CD4-positive, alpha-beta memory T cell (primary cell): ENCODE data around the gene RCN2. TPM values are rescaled to one million over a fixed set of nuclear protein-coding genes. Genes with fewer than 3 reads are reported as not detected.
"Not testable (repeated sequence)": the region's sequence is repeated elsewhere in the genome, so short reads cannot be mapped to it uniquely, and the experiment has no call there.

Experiments
- CTCF ChIA-PET: fragments of 350-600 bp; sonication (Branson Sonifier 250); formaldehyde crosslinking; loops from one replicate; lab custom pipeline; 2021; ENCODE audit warnings: inconsistent platforms; ENCODE audit not compliant: partially characterized antibody; lab: Charles Lee
- POLR2A ChIA-PET: fragments of 350-600 bp; sonication (Branson Sonifier 250); formaldehyde crosslinking; loops from one replicate; lab custom pipeline; 2021; ENCODE audit not compliant: partially characterized antibody; lab: Charles Lee
- DNase-seq, 5 donors: peaks; one replicate each; pipeline versions ENCODE4 v3.0.0 to v3.0.0-alpha.2; 2020 to 2022; ENCODE audit warnings: mixed read lengths in 1 of 5
- H3K27ac ChIP-seq: one replicate; pipeline ENCODE4 v1.7.0; 2013; ENCODE audit warnings: low read depth, low read length
- H3K27me3 ChIP-seq: 2 replicates; pipeline ENCODE4 v1.7.0; 2013; ENCODE audit warnings: mild to moderate bottlenecking, low read length, moderate library complexity; ENCODE audit not compliant: insufficient read depth
- H3K36me3 ChIP-seq: 2 replicates; pipeline ENCODE4 v1.7.0; 2013; ENCODE audit warnings: mild to moderate bottlenecking, low read length, moderate library complexity; ENCODE audit not compliant: insufficient read depth
- H3K4me1 ChIP-seq: 2 replicates; pipeline ENCODE4 v1.7.0; 2013; ENCODE audit warnings: mild to moderate bottlenecking, low read length, moderate library complexity; ENCODE audit not compliant: insufficient read depth
- H3K4me3 ChIP-seq, 2 donors: one replicate each; pipeline ENCODE4 v1.7.0; 2013; ENCODE audit warnings: low read length in 2 of 2, mild to moderate bottlenecking in 1 of 2
- H3K9me3 ChIP-seq, 2 donors: one replicate each; pipeline ENCODE4 v1.7.0; 2013; ENCODE audit warnings: low read length in 2 of 2, control low read depth in 1 of 2; ENCODE audit not compliant: control insufficient read depth in 1 of 2
- H3K27ac Mint-ChIP-seq, 7 donors: one replicate each; pipeline ENCODE4 v1.8.0; 2020 to 2021; ENCODE audit warnings: mixed read lengths in 7 of 7, mild to moderate bottlenecking in 6 of 7, inconsistent platforms in 3 of 7, moderate library complexity in 3 of 7
- H3K27me3 Mint-ChIP-seq, 2 donors: one replicate each; pipeline ENCODE4 v1.8.0; 2020 to 2021; ENCODE audit warnings: mixed read lengths in 2 of 2
- H3K36me3 Mint-ChIP-seq, 2 donors: one replicate each; pipeline ENCODE4 v1.8.0; 2020 to 2021; ENCODE audit warnings: mixed read lengths in 2 of 2, inconsistent platforms in 1 of 2, mild to moderate bottlenecking in 1 of 2
- H3K4me1 Mint-ChIP-seq, 4 donors: one replicate each; pipeline ENCODE4 v1.8.0; 2020 to 2021; ENCODE audit warnings: mixed read lengths in 4 of 4, mild to moderate bottlenecking in 1 of 4
- H3K4me3 Mint-ChIP-seq, 8 donors: one replicate each; pipeline ENCODE4 v1.8.0; 2020 to 2021; ENCODE audit warnings: mixed read lengths in 8 of 8, mild to moderate bottlenecking in 7 of 8, moderate library complexity in 6 of 8, inconsistent platforms in 3 of 8
- H3K9me3 Mint-ChIP-seq, 8 donors: one replicate each; pipeline ENCODE4 v1.8.0; 2020 to 2021; ENCODE audit warnings: mixed read lengths in 8 of 8, mild to moderate bottlenecking in 5 of 8, inconsistent platforms in 3 of 8, moderate library complexity in 1 of 8
- intact Hi-C: fragments of 100-400 bp; cut with micrococcal nuclease; formaldehyde crosslinking; loops from one replicate; pipeline ENCODE4 v1.15.1; 2023
- polyA plus RNA-seq, 2 donors: library from polyadenylated mRNA; unstranded; fragments of 300-500 nt; fragmentation: Illumina TruSeq; gene quantifications; one replicate each; pipeline ENCODE4 v1.2.3, GENCODE V29; 2021
- total RNA-seq, 2 experiments: library from RNA; stranded (reverse); gene quantifications; one replicate each; pipeline ENCODE4 v1.2.3, GENCODE V29; 2021

Gene RCN2
- total RNA-seq (10 to 100 TPM; 28.4 to 30.2 TPM), polyA plus RNA-seq (10 to 100 TPM; 38.2 to 46.5 TPM)

- intact Hi-C loops = loop anchor here (1.0 to 5.0 kb wide), 3 partner anchors 26 to 91 kb away; partner anchors contain the start of genes PSTPIP1 and SCAPER
- H3K4me3 ChIP-seq = peak within 1 kb of the TSS; percentile 48 to 67
Observed at GRCh38 chr15:76931397-76932134, at the start of gene RCN2. Gene RCN2, plus strand, starts transcription at chr15:76931749. Its CDS starts 93 bp downstream, at chr15:76931842.

GRCh38 chr15:76885212-76885611 lies 46.3 kb upstream of the RCN2 start:
- Histone ChIP-seq H3K4me3 (no peak overlapping the region), H3K9me3 (no peaks in the 10 kb centered on the region), H3K27me3 (no peaks in the 10 kb centered on the region), H3K36me3 (no peaks in the 10 kb centered on the region), H3K27ac (no peak overlapping the region), H3K4me1 (no peaks in the 10 kb centered on the region)
- Mint-ChIP-seq H3K27me3 (no peaks in the 10 kb centered on the region), H3K27ac (peak overlapping the region in 1 of 7 donors; percentile 24), H3K36me3 (peaks cover 25 to 35% of the 10 kb centered on the region in 2 donors), H3K4me3 (no peak overlapping the region), H3K4me1 (peaks cover 21 to 34% (median 28%) of the 10 kb centered on the region in 4 donors), H3K9me3 (peaks cover 0 to 4% (median 0%) of the 10 kb centered on the region in 8 donors)
- intact Hi-C loops = no loop called here
- no peak for DNase-seq
- CTCF ChIA-PET = no interaction called here
- POLR2A ChIA-PET = no interaction called here

More at GRCh38 chr15:76931397-76932134, at the start of gene RCN2:
- Mint-ChIP-seq H3K36me3 (peaks cover 10 to 14% of the 10 kb centered on the region in 2 donors), H3K9me3 (no peaks in the 10 kb centered on the region), H3K4me1 (peaks cover 18 to 33% (median 28%) of the 10 kb centered on the region in 4 donors), H3K4me3 (peak within 1 kb of the TSS; percentile 89 to 94 (median 91)), H3K27ac (peak within 1 kb of the TSS; percentile 70 to 95 (median 94)), H3K27me3 (no peaks in the 10 kb centered on the region)
- CTCF ChIA-PET = interaction anchor here (0.8 to 1.5 kb wide), 6 partner anchors 10 to 92 kb away, joined by 3 to 5 read pairs (median 4); partner anchors contain the start of gene PSTPIP1
- H3K27me3 ChIP-seq = no peaks in the 10 kb centered on the region
- H3K4me1 ChIP-seq = peaks cover 26% of the 10 kb centered on the region
- POLR2A ChIA-PET = interaction anchor here (0.7 to 3.0 kb wide), 16 partner anchors 10 to 864 kb away, joined by 3 to 29 read pairs (median 6); partner anchors contain the start of genes HMG20A, PSTPIP1, SCAPER and TSPAN3
- H3K27ac ChIP-seq = peak within 1 kb of the TSS; percentile 63
- peak; percentile 89 to 92 (median 91) for DNase-seq
- no peaks in the 10 kb centered on the region for H3K36me3 ChIP-seq
- no peaks in the 10 kb centered on the region for H3K9me3 ChIP-seq

- peak overlapping the region in 1 of 8 donors; percentile 53 for H3K4me3 Mint-ChIP-seq
- CTCF ChIA-PET, H3K4me3 ChIP-seq, intact Hi-C loops, H3K4me1 ChIP-seq, H3K27ac Mint-ChIP-seq, DNase-seq, H3K36me3 ChIP-seq, H3K27me3 ChIP-seq, H3K27me3 Mint-ChIP-seq, POLR2A ChIA-PET, H3K9me3 ChIP-seq, H3K27ac ChIP-seq, H3K9me3 Mint-ChIP-seq: not testable (repeated sequence)
- H3K36me3 Mint-ChIP-seq = peaks cover 21 to 36% of the 10 kb centered on the region in 2 donors
- peaks cover 27 to 34% (median 33%) of the 10 kb centered on the region in 4 donors for H3K4me1 Mint-ChIP-seq
Observed at GRCh38 chr15:76887280-76888141, 44.0 kb upstream of the RCN2 start.

GRCh38 chr15:76892836-76893235 lies 38.7 kb upstream of the RCN2 start:
- H3K9me3 Mint-ChIP-seq, H3K4me3 ChIP-seq, H3K27me3 ChIP-seq, H3K27ac Mint-ChIP-seq, H3K27me3 Mint-ChIP-seq, CTCF ChIA-PET, H3K4me3 Mint-ChIP-seq, H3K4me1 ChIP-seq, H3K9me3 ChIP-seq, POLR2A ChIA-PET, DNase-seq, intact Hi-C loops, H3K36me3 ChIP-seq, H3K27ac ChIP-seq: not testable (repeated sequence)
- peaks cover 33 to 42% (median 37%) of the 10 kb centered on the region in 4 donors for H3K4me1 Mint-ChIP-seq
- H3K36me3 Mint-ChIP-seq = peaks cover 18 to 56% of the 10 kb centered on the region in 2 donors

GRCh38 chr15:76894174-76894573 lies 37.4 kb upstream of the RCN2 start:
- intact Hi-C loops = no loop called here
- no peaks in the 10 kb centered on the region for H3K27me3 ChIP-seq
- H3K27me3 Mint-ChIP-seq = no peaks in the 10 kb centered on the region
- no peak overlapping the region for H3K4me3 ChIP-seq
- no peaks in the 10 kb centered on the region for H3K36me3 ChIP-seq
- no peak overlapping the region for H3K27ac ChIP-seq
- no peaks in the 10 kb centered on the region for H3K4me1 ChIP-seq
- CTCF ChIA-PET = no interaction called here
- peaks cover 20 to 57% of the 10 kb centered on the region in 2 donors for H3K36me3 Mint-ChIP-seq
- H3K9me3 ChIP-seq = no peaks in the 10 kb centered on the region
- peaks cover 24 to 34% (median 27%) of the 10 kb centered on the region in 4 donors for H3K4me1 Mint-ChIP-seq
- DNase-seq = no peak
- H3K9me3 Mint-ChIP-seq = peaks cover 0 to 3% (median 0%) of the 10 kb centered on the region in 8 donors
- POLR2A ChIA-PET = no interaction called here
- H3K27ac Mint-ChIP-seq = no peak overlapping the region
- H3K4me3 Mint-ChIP-seq = no peak overlapping the region

- Histone ChIP-seq H3K4me1 (peaks cover 8% of the 10 kb centered on the region), H3K9me3 (no peaks in the 10 kb centered on the region), H3K27ac (no peak overlapping the region), H3K4me3 (no peak overlapping the region), H3K36me3 (no peaks in the 10 kb centered on the region), H3K27me3 (no peaks in the 10 kb centered on the region)
- Mint-ChIP-seq H3K36me3 (peaks cover 11 to 35% of the 10 kb centered on the region in 2 donors), H3K27ac (peak overlapping the region in 1 of 7 donors; percentile 49), H3K4me3 (no peak overlapping the region), H3K9me3 (peaks cover 0 to 2% (median 0%) of the 10 kb centered on the region in 8 donors), H3K4me1 (peaks cover 14 to 20% (median 17%) of the 10 kb centered on the region in 4 donors), H3K27me3 (no peaks in the 10 kb centered on the region)
- intact Hi-C loops = no loop called here
- POLR2A ChIA-PET = no interaction called here
- CTCF ChIA-PET = no interaction called here
- DNase-seq = no peak
Observed at GRCh38 chr15:76898102-76898501, 33.4 kb upstream of the RCN2 start.
